SK-N-SH (cell line): ENCODE measurements around the gene MGAT5. TPM values are rescaled to one million over a fixed set of nuclear protein-coding genes. Genes with fewer than 3 reads are reported as not detected.

Source experiments
- CTCF ChIA-PET: fragments of 300-600, 350-600 bp; formaldehyde crosslinking; extraction: SDS; loops from one replicate; lab custom pipeline; 2021; lab: Yijun Ruan, JAX
- POLR2A ChIA-PET: fragments of 350-600 bp; sonication (Branson Sonifier 250); formaldehyde crosslinking; extraction: SDS; loops from one replicate; lab custom pipeline; 2020; ENCODE audit warnings: antibody characterized with exemption, inconsistent platforms; lab: Yijun Ruan, JAX
- DNase-seq: peaks from one replicate; pipeline ENCODE4 v3.0.0; 2012
- H2AFZ ChIP-seq: fragments of 200-600 bp; sonication (generic); 2 replicates; pipeline ENCODE4 v1.8.1; 2016; ENCODE audit warnings: antibody characterized with exemption, mild to moderate bottlenecking, low read depth
- H3F3A ChIP-seq: fragments of 200-600 bp; sonication (generic); replicated peaks from 2 replicates; pipeline ENCODE3; 2016; ENCODE audit warnings: antibody characterized with exemption, mild to moderate bottlenecking; ENCODE audit not compliant: insufficient read depth
- H3K27ac ChIP-seq, 2 experiments: fragments of 200-500 bp in 1 of 2; fragments of 200-600 bp in 1 of 2; sonication (Bioruptor generic) in 1 of 2; sonication (generic), shearing (Covaris generic) in 1 of 2; 2 replicates each; pipeline versions ENCODE4 v1.5.1 to v1.6.1; 2014 to 2016; ENCODE audit warnings: low read depth in 2 of 2, inconsistent platforms in 1 of 2, low read length in 1 of 2, mild to moderate bottlenecking in 1 of 2, mixed read lengths in 1 of 2
- H3K27me3 ChIP-seq: fragments of 200-600 bp; sonication (generic), shearing (Covaris generic); 2 replicates; pipeline ENCODE4 v1.6.1; 2016; ENCODE audit warnings: mixed run types; ENCODE audit not compliant: insufficient read depth
- H3K36me3 ChIP-seq, 2 experiments: fragments of 200-500 bp in 1 of 2; fragments of 200-600 bp in 1 of 2; sonication (Bioruptor generic) in 1 of 2; sonication (generic) in 1 of 2; replicated peaks in 1 of 2; 2 replicates each; pipeline versions ENCODE3 to v1.5.1; 2014 to 2016; ENCODE audit warnings: low read length in 1 of 2, mild to moderate bottlenecking in 1 of 2; ENCODE audit not compliant: insufficient read depth in 2 of 2, control insufficient read depth in 1 of 2
- H3K4me1 ChIP-seq, 2 experiments: fragments of 200-500 bp in 1 of 2; fragments of 200-600 bp in 1 of 2; sonication (Bioruptor generic) in 1 of 2; sonication (generic), shearing (Covaris generic) in 1 of 2; 2 replicates each; pipeline versions ENCODE4 v1.5.1 to v1.6.1; 2014 to 2016; ENCODE audit warnings: low read depth in 1 of 2, low read length in 1 of 2, mixed run types in 1 of 2; ENCODE audit not compliant: insufficient read depth in 2 of 2, control insufficient read depth in 1 of 2
- H3K4me2 ChIP-seq: fragments of 200-600 bp; sonication (generic), shearing (Covaris generic); 2 replicates; pipeline ENCODE4 v1.6.1; 2017; ENCODE audit warnings: mixed run types
- H3K4me3 ChIP-seq, 2 experiments: fragments of 200-500 bp in 1 of 2; fragments of 200-600 bp in 1 of 2; sonication (Bioruptor generic) in 1 of 2; sonication (generic), shearing (Covaris generic) in 1 of 2; 2 replicates each; pipeline versions ENCODE4 v1.5.1 to v1.8.1; 2014 to 2016; ENCODE audit warnings: low read depth in 2 of 2, inconsistent platforms in 1 of 2, low read length in 1 of 2, mild to moderate bottlenecking in 1 of 2, mixed read lengths in 1 of 2, moderate library complexity in 1 of 2
- H3K79me2 ChIP-seq: fragments of 200-600 bp; sonication (generic); 2 replicates; pipeline ENCODE4 v1.8.1; 2017; ENCODE audit warnings: mild to moderate bottlenecking; ENCODE audit not compliant: insufficient read depth
- H3K9ac ChIP-seq: fragments of 200-600 bp; sonication (generic); 2 replicates; pipeline ENCODE4 v1.6.1; 2017; ENCODE audit warnings: mixed run types
- H3K9me2 ChIP-seq: fragments of 200-600 bp; sonication (generic); 2 replicates; pipeline ENCODE4 v1.6.1; 2017; ENCODE audit warnings: mixed run types
- H3K9me3 ChIP-seq: fragments of 200-600 bp; sonication (generic); 2 replicates; pipeline ENCODE4 v1.6.1; 2017; ENCODE audit warnings: mixed run types, mild to moderate bottlenecking, moderate library complexity
- H4K20me1 ChIP-seq: fragments of 200-600 bp; sonication (generic); 2 replicates; pipeline ENCODE4 v1.6.1; 2017; ENCODE audit warnings: mild to moderate bottlenecking, mixed run types; ENCODE audit not compliant: insufficient read depth
- CHD2 ChIP-seq: fragments of 150-350 bp; IDR thresholded peaks from 2 replicates; pipeline ENCODE4 v1.6.1; 2018; ENCODE audit warnings: low read length; ENCODE audit not compliant: partially characterized antibody
- ELF1 ChIP-seq: IDR thresholded peaks from 2 replicates; pipeline ENCODE4 v1.4.0; 2012
- EP300 ChIP-seq, 2 experiments: IDR thresholded peaks; 2 replicates each; pipeline versions ENCODE4 v1.4.0 to v1.6.1; 2012; ENCODE audit warnings: borderline replicate concordance in 1 of 2, low read depth in 1 of 2, low read length in 1 of 2
- GATA2 ChIP-seq: sonication (generic); formaldehyde crosslinking; IDR thresholded peaks from 2 replicates; pipeline ENCODE4 v1.5.0; 2020; ENCODE audit warnings: mild to moderate bottlenecking, missing genetic modification reagents
- MEF2A ChIP-seq: IDR thresholded peaks from 2 replicates; pipeline ENCODE4 v1.4.0; 2012; ENCODE audit warnings: low read depth, borderline replicate concordance
- MXI1 ChIP-seq: IDR thresholded peaks from 2 replicates; pipeline ENCODE4 v1.6.1; 2012; ENCODE audit warnings: mild to moderate bottlenecking, low read depth, low read length, improper control_type of control experiment
- NFIC ChIP-seq: IDR thresholded peaks from 2 replicates; pipeline ENCODE4 v1.4.0; 2012; ENCODE audit warnings: borderline replicate concordance
- NRF1 ChIP-seq: IDR thresholded peaks from 2 replicates; pipeline ENCODE4 v1.6.1; 2012; ENCODE audit warnings: low read depth, mild to moderate bottlenecking, low read length
- RCOR1 ChIP-seq: fragments of 150-350 bp; IDR thresholded peaks from 2 replicates; pipeline ENCODE4 v1.6.1; 2017; ENCODE audit warnings: antibody characterized with exemption, low read length
- SMC3 ChIP-seq: IDR thresholded peaks from 2 replicates; pipeline ENCODE4 v1.6.1; 2012; ENCODE audit warnings: low read depth, low read length, improper control_type of control experiment
- TCF12 ChIP-seq: IDR thresholded peaks from 2 replicates; pipeline ENCODE4 v1.4.0; 2012
- WGBS: methylation state at CpG from one replicate; pipeline ENCODE4 v1.1.6; 2017; ENCODE audit warnings: low lambda C conversion rate; 5-methylcytosine and 5-hydroxymethylcytosine counted together
- polyA plus RNA-seq, 3 experiments: library from polyadenylated mRNA; depleted of rRNA; stranded (reverse); fragments of >200 nt; gene quantifications; 2 replicates each; pipeline ENCODE4 v1.2.3, GENCODE V29; 2012
- TF ChIP-seq, protein P1 (sequence below): IDR thresholded peaks from 2 replicates; pipeline ENCODE4; 2012
- TF ChIP-seq, protein P2 (sequence below): IDR thresholded peaks from 2 replicates; pipeline ENCODE4 v1.4.0; 2012; ENCODE audit warnings: low read depth, borderline replicate concordance
- TF ChIP-seq, protein P3 (sequence below): fragments of 150-350 bp; IDR thresholded peaks from 2 replicates; pipeline ENCODE4 v1.6.1; 2017; ENCODE audit warnings: antibody characterized with exemption, low read length, low read depth, borderline replicate concordance

Gene MGAT5
- polyA plus RNA-seq, 1 of the 3 experiments (the other 2 are of a cell fraction): 18.2 TPM

DNA sequence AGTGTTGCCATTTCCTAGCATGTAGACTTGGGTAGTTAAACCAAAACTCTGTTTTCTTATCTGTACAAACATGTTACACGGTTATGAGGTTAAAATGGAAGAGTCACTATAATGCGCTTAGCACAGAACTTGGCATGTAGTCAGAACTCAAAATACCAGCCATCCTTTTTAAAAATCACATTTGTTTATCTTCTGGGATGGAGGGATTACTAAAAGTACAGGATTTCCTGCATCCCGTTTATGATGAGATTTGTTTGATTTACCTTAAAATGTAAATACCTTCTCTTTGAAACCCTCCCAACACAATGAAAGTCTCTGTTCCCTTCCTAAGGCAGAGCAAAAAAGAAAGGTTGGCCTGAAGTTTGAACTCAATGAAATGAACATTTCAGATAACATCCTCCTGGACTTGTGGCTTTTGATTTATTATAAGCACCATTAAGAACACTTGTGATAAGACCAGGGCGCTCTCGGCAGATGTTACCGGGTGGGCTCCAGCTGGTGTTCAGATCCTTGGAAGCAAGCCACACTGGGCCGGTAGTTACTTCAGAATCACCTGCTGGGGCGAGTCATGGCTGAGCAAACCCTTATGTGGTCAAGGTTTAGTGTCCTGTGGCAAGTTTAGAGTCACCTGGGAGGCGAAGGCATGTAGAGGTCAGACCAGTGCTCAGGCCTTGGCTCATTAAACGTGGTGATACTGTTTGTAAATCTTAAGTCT lies 105.7 kb downstream of the MGAT5 start:
- TF ChIP-seq EP300 (IDR thresholded peaks at IDR 0.05; ENCODE audit: borderline replicate concordance in 1 of 2, low read depth in 1 of 2, low read length in 1 of 2) (peak in 1 of 2 experiments; percentile 80; a peak in 1 of 4 replicates), TCF12 (no peak), ELF1 (no peak), GATA2 (CRISPR knock-in tag) (peak; percentile 75), MEF2A (no peak), SMC3 (no peak), CHD2 (peak; percentile 52), MXI1 (no peak), NRF1 (no peak), RCOR1 (peak; percentile 43; the same call in 1 of the 2 replicates), NFIC (no peak)
- TF ChIP-seq, protein P1, sequence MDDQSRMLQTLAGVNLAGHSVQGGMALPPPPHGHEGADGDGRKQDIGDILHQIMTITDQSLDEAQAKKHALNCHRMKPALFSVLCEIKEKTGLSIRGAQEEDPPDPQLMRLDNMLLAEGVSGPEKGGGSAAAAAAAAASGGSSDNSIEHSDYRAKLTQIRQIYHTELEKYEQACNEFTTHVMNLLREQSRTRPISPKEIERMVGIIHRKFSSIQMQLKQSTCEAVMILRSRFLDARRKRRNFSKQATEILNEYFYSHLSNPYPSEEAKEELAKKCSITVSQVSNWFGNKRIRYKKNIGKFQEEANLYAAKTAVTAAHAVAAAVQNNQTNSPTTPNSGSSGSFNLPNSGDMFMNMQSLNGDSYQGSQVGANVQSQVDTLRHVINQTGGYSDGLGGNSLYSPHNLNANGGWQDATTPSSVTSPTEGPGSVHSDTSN: no peak
- TF ChIP-seq, protein P2, sequence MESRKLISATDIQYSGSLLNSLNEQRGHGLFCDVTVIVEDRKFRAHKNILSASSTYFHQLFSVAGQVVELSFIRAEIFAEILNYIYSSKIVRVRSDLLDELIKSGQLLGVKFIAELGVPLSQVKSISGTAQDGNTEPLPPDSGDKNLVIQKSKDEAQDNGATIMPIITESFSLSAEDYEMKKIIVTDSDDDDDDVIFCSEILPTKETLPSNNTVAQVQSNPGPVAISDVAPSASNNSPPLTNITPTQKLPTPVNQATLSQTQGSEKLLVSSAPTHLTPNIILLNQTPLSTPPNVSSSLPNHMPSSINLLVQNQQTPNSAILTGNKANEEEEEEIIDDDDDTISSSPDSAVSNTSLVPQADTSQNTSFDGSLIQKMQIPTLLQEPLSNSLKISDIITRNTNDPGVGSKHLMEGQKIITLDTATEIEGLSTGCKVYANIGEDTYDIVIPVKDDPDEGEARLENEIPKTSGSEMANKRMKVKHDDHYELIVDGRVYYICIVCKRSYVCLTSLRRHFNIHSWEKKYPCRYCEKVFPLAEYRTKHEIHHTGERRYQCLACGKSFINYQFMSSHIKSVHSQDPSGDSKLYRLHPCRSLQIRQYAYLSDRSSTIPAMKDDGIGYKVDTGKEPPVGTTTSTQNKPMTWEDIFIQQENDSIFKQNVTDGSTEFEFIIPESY: no peak
- TF ChIP-seq, protein P3, sequence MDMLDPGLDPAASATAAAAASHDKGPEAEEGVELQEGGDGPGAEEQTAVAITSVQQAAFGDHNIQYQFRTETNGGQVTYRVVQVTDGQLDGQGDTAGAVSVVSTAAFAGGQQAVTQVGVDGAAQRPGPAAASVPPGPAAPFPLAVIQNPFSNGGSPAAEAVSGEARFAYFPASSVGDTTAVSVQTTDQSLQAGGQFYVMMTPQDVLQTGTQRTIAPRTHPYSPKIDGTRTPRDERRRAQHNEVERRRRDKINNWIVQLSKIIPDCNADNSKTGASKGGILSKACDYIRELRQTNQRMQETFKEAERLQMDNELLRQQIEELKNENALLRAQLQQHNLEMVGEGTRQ: no peak
- CTCF ChIA-PET: interaction anchor here (0.7 to 3.4 kb wide), 9 partner anchors 9 to 473 kb away, joined by 3 to 20 read pairs (median 6); no protein-coding TSS in a partner anchor

More for the DNA sequence above, 105.7 kb downstream of the MGAT5 start:
- H3K79me2 ChIP-seq: no peaks in the 10 kb centered on the region
- peak; percentile 23 for DNase-seq
- no peaks in the 10 kb centered on the region for H3K9me3 ChIP-seq
- H3K9me2 ChIP-seq: no peaks in the 10 kb centered on the region
- H3K9ac ChIP-seq: no peak overlapping the region
- no peaks in the 10 kb centered on the region for H4K20me1 ChIP-seq
- H3K4me2 ChIP-seq: no peak overlapping the region
- peak overlapping the region in 1 of 2 experiments; percentile 97; a peak in 2 of 4 replicates for H3K27ac ChIP-seq
- H3K36me3 ChIP-seq: peaks cover 0 to 20% of the 10 kb centered on the region in 2 experiments
- no peaks in the 10 kb centered on the region for H3F3A ChIP-seq
- H3K4me1 ChIP-seq: peaks cover 0 to 44% of the 10 kb centered on the region in 2 experiments; a peak in 2 of 4 replicates
- WGBS: 66% methylated on average over 10 of the region's 10 CpGs
- H3K4me3 ChIP-seq: no peak overlapping the region
- POLR2A ChIA-PET: interaction anchor here (1.2 kb wide), 1 partner anchor 52 kb away, joined by 6 read pairs; no protein-coding TSS in a partner anchor
- H3K27me3 ChIP-seq: no peaks in the 10 kb centered on the region
- no peak overlapping the region for H2AFZ ChIP-seq
